ENCODE results near the gene NUDT17. TPM values are rescaled to one million over a fixed set of nuclear protein-coding genes. Genes with fewer than 3 reads are reported as not detected.
A peak's percentile ranks its signal among the peaks of the same experiment; 100 is the strongest.

NUDT17 gene
- total and polyA plus RNA-seq, 2 experiments from 2014 or later = 2.8 to 4.3 TPM

GRCh38 chr1:145857170-145857569 lies 11.7 kb downstream of the NUDT17 start (continued):
- no peak for TF ChIP-seq REST (IDR thresholded peaks at IDR 0.05; ENCODE audit: unreplicated experiment)
- TF ChIP-seq JUNB (IDR thresholded peaks at IDR 0.05; ENCODE audit: unreplicated experiment) = no peak
- TF ChIP-seq EZH2phosphoT487 (IDR thresholded peaks at IDR 0.05; ENCODE audit: unreplicated experiment) = no peak
- TF ChIP-seq EZH2 (IDR thresholded peaks at IDR 0.05; ENCODE audit: low read depth, unreplicated experiment) = no peak
- TF ChIP-seq CREB1 (CRISPR knock-in tag; IDR thresholded peaks at IDR 0.05; ENCODE audit: low read depth) = no peak
- TF ChIP-seq NANOG (IDR thresholded peaks at IDR 0.05; ENCODE audit: borderline replicate concordance) = no peak
- TF ChIP-seq ZNF114 (CRISPR knock-in tag; IDR thresholded peaks at IDR 0.05) = no peak
- no peak for TF ChIP-seq POLR2AphosphoS5 (IDR thresholded peaks at IDR 0.05; ENCODE audit: low read depth)
- TF ChIP-seq ZNF331 (CRISPR knock-in tag; IDR thresholded peaks at IDR 0.05; ENCODE audit: low read depth) = no peak
- no peak for TF ChIP-seq ETS1 (IDR thresholded peaks at IDR 0.05)
- no peak for TF ChIP-seq STAT1 (IDR thresholded peaks at IDR 0.05; ENCODE audit: unreplicated experiment)

GRCh38 chr1:145858238-145858900 lies 12.9 kb downstream of the NUDT17 start:
- H3K27ac ChIP-seq (ENCODE audit: low read depth) = peak overlapping the region; percentile 94; the same call in 1 of the 2 replicates
- H3K36me3 Mint-ChIP-seq (ENCODE audit: low read depth) = peaks cover 45% of the 10 kb centered on the region
- H3K9me2 ChIP-seq (ENCODE audit: insufficient read depth) = peaks cover 5% of the 10 kb centered on the region; the same call in 1 of the 2 replicates
- peaks cover 7% of the 10 kb centered on the region for H3K4me1 ChIP-seq (ENCODE audit: insufficient read depth)
- DNase-seq (ENCODE audit: low spot score) = peak; percentile 95
- ATAC-seq = peak; percentile 64
- peak overlapping the region; percentile 100 for H3K4me3 ChIP-seq
- H4K20me1 ChIP-seq (replicated peaks; ENCODE audit: insufficient read depth) = peaks cover 6% of the 10 kb centered on the region; the same call in 1 of the 2 replicates
- peak overlapping the region; percentile 97 for H3K4me3 Mint-ChIP-seq
- peaks cover 8% of the 10 kb centered on the region for H3K79me2 ChIP-seq (replicated peaks; ENCODE audit: insufficient read depth)
- H3K27me3 Mint-ChIP-seq (ENCODE audit: insufficient read depth, low read depth, poor library complexity) = peaks cover 20% of the 10 kb centered on the region
- H2AFZ ChIP-seq = peak overlapping the region; percentile 87
- peaks cover 5% of the 10 kb centered on the region; the same call in 1 of the 2 replicates for H3F3A ChIP-seq (replicated peaks; ENCODE audit: low read depth)
- H3K4me2 ChIP-seq = peak overlapping the region; percentile 94
- H3K36me3 ChIP-seq (ENCODE audit: insufficient read depth) = peaks cover 14% of the 10 kb centered on the region
- peak overlapping the region; percentile 83 for H3K27ac Mint-ChIP-seq
- H3K4me1 Mint-ChIP-seq = peaks cover 9% of the 10 kb centered on the region
- no peaks in the 10 kb centered on the region for H3K27me3 ChIP-seq (ENCODE audit: insufficient read depth)
- peaks cover 23% of the 10 kb centered on the region for H3K9me3 Mint-ChIP-seq
- TF ChIP-seq EZH2 (IDR thresholded peaks at IDR 0.05; ENCODE audit: low read depth, unreplicated experiment) (no peak), POLR2AphosphoS5 (IDR thresholded peaks at IDR 0.05; ENCODE audit: low read depth) (peak; percentile 11; the same call in 1 of the 2 replicates), ZNF462 (CRISPR knock-in tag; IDR thresholded peaks at IDR 0.05) (no peak), ZNF114 (CRISPR knock-in tag; IDR thresholded peaks at IDR 0.05) (no peak), ZNF331 (CRISPR knock-in tag; IDR thresholded peaks at IDR 0.05; ENCODE audit: low read depth) (no peak)

Data from GM23338 (cell line).